ENCODE results near the gene ZSCAN20. TPM values are rescaled to one million over a fixed set of nuclear protein-coding genes. Genes with fewer than 3 reads are reported as not detected.

Gene ZSCAN20
- total and polyA plus RNA-seq, 5 donors from 2014 or later: 0.17 to 0.94 (median 0.35) TPM; not detected in 2

Other genes starting within 250 kb of the ZSCAN20 start
- 20.2 TPM for gene ZNF362, start 216.2 kb upstream of the ZSCAN20 start, total RNA-seq
- gene ZNF362, start 216.2 kb upstream of the ZSCAN20 start, polyA plus RNA-seq: 10 to 100 TPM; 12.2 to 21.7 (median 14.0) TPM
- not detected for gene A3GALT2, start 151.5 kb upstream of the ZSCAN20 start, total RNA-seq
- gene A3GALT2, start 151.5 kb upstream of the ZSCAN20 start, polyA plus RNA-seq: not detected
- gene PHC2, start 41.5 kb upstream of the ZSCAN20 start, total RNA-seq: 34.8 TPM
- 10 to 100 TPM in 3 of 4 donors, 1 to 10 TPM in 1; 9.7 to 28.2 (median 16.7) TPM for gene PHC2, start 41.5 kb upstream of the ZSCAN20 start, polyA plus RNA-seq